GM21367 (cell line): ENCODE data around the gene CEP295NL.
"Not testable (repeated sequence)": the region's sequence is repeated elsewhere in the genome, so short reads cannot be mapped to it uniquely, and the experiment has no call there.

Experiments
- ATAC-seq: cut with Tn5 transposase; IDR thresholded peaks from one replicate; pipeline ENCODE4 v1.9.1; 2021; ENCODE audit not compliant: unreplicated experiment

CEP295NL gene

DNA sequence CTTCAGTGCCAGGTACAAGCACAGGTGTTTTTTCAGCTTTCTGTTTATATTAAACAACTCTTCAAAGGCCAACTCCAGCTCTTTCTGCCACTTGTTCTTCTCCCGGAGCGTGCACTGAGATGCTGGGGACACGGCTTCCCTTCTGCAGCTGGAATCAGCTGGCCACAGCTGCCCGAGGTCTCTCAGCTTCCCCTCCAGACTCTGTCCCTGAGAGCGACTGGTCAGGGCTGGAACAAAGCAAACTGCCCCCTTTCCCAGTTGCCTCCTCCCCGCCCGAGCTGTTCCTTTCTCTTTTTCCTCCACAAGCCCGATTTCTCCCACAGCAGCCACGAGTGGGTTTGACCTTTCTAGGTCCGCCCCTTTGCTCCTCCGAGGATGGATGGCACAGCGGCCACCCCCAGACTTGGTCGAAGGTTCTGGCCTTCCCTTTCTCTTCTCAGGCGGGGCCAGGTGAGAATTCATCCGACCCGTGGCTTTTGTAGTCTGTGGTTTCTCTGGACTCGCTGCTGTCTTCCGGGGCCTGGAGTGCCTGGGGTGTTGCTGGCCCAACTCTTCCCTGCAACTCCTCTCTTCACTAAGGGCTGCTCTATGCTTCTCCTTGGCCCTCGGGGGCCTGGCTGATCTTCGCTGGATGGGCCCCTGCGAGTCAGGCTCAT, 11.5 kb downstream of the CEP295NL start:
- ATAC-seq = no peak

DNA sequence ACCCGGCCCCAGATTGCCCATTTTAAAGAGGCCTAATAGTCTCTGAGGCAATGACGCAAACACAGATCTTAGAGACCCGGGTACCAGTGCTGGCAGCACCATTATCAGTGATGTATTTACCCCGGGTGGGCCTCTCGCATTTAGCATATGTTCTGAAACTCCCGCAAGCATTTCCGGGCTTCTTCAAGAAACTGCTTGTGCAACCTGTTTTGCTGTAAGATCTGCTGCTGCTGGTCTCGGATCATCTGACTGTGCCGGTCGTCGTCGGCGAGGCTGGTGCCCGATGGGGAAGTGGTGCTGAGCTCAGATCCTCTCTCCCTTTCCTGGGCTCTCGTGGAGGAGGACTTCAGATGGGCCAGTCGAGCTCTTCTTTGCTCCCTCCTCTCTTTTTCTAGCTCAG, 12.5 kb downstream of the CEP295NL start:
- ATAC-seq = no peak

DNA sequence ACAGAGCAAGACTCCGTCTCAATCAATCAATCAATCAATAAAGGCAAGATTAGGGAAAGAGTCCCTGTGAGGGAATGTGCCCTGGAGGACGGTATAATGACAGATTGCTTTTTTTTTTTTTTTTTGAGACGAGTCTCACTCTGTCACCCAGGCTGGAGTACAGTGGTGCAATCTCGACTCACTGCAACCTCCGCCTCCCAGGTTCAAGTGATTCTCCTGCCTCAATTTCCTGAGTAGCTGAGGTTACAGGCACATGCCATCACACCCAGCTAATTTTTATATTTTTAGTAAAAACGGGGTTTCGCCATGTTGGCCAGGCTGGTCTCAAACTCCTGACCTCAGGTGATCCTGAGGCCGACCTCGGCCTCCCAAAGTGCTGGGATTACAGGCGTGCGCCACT, 12.9 kb downstream of the CEP295NL start:
- ATAC-seq = not testable (repeated sequence)

DNA sequence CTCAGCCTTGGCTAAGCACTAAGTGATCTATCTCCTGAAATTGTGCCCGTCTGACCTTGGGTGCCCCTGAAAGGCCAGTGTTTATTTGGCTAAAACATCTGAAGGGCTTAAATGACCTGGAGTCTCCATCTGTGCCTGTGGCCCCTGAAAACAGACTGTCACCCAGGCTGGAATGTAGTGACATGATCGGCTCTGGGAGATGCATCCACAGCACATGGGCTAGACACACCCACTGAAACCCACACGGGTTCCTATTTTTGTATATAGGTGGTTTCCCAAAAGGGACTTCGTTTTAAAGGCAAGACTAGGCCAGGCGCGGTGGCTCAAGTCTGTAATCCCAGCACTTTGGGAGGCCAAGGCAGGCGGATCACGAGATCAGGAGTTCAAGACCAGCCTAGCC, 13.5 kb downstream of the CEP295NL start:
- ATAC-seq = no peak

DNA sequence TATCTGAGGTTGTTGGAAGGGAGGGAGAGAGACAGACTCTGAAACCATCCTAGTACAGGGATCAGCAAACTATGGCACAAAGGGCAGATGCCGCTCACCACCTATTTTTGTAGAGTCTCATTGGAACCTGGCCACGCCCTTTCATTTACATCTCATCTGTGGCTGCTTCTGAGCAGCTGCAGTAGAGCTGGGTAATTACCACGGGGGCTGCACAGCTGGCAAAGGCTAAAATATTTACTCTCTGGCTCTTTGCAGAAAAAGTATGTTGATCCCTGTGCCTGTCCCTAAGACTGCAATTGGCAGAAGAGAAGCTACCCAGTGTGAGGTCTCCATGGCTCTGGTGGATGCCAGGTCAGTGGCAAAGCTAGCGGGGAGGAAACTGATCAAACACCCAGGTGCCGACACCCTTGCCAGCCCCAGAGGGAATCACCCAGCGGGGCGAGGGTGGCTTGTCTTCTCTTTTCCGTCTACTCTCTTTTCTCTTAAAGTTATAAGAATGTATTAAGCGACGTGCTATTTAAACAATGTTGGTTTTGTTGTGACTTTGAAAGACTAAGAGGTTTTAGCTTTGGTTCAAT, 14.0 kb downstream of the CEP295NL start:
- ATAC-seq = no peak

DNA sequence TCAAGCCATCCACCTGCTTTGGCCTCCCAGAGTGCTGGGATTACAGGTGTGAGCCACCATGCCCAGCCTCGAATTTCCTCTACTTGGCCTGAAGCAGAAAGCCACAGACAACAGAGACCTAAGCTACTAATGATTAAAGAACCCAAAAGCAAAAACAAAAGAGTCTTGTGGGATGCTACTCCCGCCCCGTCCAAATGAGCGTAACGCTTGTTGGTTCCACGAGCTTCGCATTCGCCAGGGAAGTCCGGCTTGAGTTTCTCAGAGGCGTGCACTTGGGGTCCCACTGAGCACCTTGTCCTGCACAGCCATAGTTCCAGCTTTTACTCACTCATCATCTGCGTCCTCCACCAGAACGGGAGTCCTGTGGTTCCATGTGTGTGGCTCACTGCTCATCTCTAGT, 16.0 kb downstream of the CEP295NL start:
- no peak for ATAC-seq

DNA sequence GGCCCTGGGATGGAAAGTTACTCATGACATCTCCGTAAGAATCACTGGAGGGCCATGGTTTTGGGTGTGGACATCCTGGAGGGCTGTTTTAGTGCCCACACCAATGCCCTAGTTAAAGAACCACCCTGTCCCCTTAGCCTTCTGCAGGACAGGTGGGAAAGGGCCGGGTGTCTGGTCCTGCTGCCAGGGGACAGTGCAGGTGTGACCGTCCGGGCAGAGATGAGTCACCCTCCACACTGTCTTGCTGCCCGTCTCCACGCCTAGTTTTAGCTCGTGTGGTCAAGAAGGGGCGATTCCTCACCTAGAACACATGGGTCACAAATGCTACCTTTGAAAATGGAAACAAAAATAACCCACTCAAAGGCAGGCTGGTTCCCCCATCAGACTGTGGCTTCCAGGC, 17.0 kb downstream of the CEP295NL start:
- ATAC-seq = no peak

DNA sequence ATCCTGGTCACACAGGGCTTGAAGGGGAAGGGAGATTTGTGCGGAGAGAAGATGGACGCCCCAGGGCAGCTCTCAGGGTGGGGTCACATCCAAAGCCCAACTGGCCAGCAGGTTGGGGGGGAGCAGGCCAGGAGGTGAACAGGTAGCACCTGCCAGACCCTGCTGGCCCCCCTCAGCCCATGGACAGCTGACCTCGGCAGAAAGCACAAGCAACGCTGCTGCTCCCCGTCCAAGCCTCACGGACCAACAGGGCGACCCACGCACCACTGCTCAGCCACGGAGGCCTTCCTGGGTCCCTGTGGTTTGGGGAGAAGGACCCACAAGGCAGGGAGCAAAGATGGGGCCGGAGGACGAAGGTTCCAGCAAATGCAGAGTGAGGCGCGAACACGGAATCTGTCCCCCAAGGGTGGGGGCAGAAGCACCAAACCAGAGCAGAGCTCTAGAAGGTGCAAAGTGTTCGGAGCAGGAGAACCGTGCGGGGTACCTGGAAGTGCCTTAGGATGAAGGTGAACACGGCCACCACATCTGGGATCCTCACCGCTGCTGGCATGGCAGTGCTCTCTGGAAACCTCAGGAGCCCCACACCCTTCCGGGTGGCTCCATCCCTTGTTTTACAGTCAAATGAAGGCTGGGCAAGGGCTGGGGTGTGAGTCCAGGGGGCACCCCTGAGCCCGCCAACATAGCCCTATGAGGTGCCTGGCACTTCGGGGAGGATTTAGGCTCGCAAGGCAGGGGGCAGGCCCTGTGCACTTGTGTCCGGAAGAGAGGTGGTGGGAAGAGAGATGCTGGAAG, 17.9 kb downstream of the CEP295NL start:
- no peak for ATAC-seq

DNA sequence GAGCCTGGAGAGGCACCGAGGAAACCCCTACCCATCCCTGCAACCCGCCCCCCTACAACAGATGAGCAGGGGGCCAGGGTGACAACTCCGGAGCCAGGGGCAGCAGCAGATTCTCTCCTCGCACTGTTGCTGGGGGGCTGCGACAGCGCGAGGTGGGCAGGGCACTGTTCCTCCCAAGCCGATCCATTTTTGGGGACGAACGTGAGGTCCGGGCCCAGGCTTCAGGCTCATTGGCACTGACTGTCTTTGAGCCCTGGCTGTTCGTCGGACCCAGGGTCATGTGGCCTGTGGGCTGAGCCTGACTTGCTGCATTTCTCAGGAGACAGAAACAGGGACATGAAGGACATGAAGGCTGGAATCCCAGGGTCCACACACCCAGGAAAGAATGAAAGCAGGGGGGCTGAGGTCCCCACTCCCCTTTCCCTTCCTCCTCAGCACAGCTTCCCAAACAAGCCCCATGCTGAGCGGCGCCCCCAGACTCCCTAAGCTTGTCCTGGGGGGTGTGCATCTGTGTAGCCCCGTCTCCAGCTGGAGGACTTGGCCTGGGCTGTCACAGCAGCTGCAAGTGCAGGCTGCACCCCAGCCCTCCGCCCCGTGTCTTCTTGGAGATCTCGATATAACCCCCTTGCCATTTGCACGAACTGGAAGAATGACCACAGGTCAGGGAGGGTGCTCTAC, 18.7 kb downstream of the CEP295NL start:
- no peak for ATAC-seq

DNA sequence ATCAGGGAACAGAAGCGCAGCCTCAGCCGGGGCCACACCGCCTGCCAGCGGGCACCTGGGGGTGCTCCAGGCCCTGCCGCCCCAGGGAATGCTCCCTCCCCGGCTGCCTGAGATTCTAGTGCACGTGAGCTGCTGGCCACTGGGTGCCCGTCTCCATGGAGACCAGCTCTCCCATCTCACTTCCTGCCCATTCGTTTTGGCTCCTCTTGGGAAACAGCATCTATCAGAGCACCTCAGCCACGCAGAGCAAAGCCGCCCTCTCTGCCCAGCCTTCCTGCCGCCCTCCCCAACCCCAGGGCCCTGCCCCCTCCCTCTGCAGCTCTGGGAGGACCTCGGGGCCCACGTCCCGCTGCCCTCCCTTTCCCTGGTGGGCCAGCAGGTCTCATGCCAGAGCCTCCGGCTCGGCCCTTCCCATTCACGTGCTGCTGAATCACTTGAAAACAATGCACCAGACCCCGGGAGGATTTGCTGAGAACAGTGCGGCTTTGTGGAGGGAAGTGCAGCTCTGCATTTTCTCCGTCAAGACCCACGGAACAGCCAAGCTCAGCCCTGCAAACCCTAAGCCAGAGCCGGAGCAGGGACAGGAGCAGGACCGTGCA, 19.4 kb downstream of the CEP295NL start:
- no peak for ATAC-seq

DNA sequence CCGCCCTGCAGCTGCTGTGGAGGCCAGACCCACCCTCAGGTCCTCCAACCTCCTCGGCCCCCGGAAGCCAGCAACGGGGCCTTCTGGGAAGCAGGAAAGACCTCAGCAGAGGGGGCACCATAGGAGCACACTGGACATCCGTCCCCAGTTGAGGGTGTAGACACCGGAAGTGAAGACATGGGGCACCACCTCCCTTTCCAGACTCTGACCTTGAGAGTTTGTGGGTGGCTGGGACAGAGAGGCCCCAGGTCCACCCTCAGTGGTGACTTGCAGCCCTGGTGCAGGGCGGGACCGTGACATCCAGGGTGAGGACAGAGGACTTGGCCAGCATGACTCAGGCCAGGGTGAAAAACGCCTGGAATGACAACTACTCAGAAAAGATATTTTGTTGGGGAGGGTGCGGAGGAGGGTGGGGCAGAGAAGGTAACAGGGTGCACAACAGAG, 19.9 kb downstream of the CEP295NL start:
- ATAC-seq = no peak

DNA sequence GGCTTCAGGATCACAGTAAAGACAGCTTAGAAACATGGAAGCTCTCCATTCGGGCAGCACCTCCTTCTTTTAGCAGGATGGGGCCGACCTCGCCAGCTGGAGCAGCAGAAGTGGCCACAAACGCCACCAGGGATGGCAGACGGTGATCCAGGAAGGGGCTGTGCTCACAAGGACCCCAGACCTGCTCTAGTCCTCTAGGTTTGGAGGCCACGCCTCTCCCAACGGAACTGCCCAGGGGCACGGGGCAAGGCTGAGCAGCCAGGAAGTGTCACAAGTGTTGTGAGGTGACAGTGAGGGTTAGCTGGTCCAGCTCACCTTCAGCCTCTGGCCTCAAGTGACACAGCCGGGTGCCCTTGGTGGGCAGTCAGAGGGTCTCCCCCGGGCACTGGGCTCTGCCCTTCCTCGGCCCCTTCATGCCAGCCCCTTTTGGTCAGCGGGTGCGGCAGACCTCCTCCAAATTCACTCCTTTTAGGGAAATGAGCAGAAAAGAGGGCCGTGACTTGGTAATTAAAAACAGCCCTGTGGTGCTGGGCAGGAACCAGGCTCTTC, 20.4 kb downstream of the CEP295NL start:
- ATAC-seq = no peak

DNA sequence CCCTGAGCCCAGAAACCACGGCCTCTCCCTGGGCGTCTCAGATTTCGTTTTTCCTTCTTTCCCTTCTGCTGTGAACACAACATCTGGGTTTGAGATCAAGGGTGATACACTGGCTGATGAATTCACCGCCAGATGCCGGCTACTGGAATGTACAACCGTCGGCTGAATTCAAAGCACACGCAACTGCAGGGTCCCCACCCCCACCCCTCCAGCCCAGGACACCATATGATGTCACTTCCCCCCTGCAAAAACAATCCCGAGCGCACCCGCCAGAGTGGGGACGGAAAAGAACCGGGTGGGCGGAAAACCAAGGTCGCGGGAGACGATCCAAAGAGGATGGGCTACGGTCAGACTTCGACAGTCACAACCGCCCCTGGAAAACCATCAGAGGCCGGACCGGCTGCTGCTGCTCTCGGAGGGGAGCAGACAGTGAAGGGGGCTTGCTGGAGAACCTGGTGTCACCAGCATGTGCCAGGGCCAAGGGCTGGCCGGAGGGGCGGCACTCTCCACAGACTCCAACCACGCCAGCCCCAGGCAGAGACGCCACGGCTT, 23.3 kb downstream of the CEP295NL start:
- no peak for ATAC-seq

DNA sequence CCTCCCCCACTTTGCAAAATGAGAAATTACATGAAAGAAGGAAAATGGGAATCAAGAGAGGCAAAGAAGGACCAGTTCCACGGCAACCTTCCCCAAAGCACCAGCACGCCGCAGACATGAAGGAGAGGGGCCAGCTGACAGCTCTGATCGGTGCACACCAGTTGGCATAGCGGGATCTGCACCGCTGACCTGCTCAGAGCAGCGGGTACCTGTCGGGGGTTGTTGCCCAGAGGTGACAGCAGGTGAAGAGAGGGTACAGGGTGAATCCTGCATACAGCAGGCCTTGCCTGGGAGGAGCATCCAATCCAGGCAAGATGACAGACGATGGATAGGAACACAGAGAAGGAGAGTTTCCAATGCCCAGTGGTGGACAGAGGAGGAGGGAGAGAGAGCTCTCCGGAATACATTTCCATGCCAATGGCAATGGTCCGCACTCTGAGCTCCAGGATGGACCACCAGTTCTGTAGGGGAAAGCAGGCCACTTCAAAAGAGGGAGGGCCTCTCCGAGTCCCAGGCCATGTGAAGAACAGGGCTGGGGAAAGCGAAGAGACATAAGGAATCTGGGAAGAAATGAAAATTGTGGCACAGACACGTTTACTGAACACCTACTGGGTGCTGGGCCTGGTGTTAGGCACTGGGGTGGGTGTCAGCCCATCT, 24.0 kb downstream of the CEP295NL start:
- no peak for ATAC-seq

DNA sequence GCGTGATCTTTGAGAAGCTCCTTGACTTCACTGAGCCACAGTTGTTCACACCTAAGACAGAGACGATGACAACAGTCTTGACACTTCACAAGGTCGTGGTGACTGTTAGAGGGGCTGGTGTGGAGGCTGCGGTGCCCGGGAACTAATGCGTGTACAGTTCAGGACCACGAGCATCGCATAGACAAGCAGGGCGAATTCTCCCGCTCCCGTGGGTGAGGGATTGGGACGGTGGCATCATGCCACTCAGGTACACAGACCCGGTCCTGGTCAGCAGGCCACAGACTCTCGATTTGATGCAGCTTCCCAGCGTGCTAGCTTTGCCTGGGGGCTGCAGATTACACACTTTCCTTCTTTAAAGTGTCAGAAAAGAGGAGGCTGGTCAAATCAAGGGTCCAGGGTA, 24.7 kb downstream of the CEP295NL start:
- no peak for ATAC-seq

DNA sequence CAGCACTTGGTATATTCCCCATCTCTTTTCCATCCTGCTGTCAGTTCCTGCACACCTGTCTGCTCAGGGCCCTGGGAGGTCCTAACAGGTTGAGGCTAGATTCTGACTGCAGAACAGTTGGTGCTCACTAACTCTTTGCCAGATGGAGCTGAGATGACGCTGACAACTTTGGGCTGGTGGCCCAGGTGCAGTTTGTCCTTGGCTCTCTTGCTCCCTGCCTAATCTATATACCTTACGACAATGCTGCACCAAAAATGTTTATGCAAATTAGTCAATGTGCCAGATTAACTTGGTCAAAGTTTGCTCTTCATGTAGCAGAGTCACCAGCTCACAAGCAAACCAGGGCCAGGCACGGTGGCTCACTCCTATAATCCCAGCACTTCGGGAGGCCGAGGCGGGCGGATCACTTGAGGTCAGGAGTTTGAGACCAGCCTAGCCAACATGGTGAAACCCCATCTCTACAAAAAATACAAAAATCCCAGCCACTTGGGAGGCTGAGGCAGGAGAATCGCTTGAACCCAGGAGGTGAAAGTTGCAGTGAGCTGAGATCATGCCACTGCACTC, 26.0 kb downstream of the CEP295NL start:
- not testable (repeated sequence) for ATAC-seq

DNA sequence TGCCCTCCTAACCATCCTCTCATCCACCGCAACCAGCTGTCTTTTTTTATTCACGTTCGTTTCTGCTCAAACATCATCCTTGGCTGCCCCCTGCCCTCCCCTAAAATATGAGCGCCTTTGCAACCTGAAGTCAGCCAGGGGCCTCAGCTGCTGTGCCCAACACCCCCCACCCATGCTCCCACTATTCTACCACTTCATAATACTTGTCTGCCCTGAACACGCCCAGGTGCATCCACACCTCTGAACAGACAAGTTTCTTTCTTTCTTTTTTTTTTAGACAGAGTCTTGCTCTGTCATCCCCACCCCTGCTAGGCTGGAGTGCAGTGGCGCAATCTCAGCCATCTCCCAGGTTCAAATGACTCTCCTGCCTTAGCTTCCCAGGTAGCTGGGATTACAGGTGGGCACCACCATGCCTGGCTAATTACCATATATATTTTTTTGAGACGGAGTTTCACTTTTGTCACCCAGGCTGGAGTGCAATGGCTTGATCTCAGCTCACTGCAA, 26.9 kb downstream of the CEP295NL start:
- ATAC-seq = no peak

DNA sequence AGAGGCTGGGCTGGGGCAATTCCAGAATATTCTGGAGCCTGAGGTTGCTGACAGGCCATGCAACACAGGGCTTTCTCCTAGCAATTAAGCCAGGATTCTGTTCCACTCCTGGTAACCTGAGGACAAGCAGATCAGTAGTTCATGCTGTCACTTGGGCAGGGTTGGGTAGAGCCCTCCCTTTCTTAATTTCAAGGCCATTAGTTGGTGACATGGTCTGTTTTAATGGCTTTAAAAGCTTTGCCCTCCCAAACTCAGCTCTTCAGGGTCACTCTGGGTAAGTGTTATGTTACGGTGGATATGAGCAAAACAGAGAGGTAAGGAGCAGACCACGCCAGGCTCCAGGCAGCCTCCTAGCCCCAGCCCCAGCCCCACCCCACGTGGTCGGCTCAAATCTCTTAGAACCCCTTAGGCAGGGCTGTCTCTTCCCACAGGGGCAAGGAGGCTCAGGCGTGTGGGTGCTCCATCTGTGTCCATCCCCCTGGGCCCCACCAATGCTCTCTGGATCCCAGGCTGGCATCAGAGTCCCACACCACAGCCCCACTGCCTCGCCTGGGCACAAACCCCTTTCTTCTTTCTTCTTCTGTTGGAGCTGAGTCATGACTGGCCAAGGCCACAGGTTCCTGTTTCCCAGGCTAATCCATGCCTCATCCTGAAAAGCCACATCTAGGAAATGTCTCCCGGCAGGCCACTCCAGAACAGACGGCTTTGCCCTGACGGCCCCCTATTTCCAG, 27.5 kb downstream of the CEP295NL start:
- ATAC-seq = no peak
